Neural crest cell (in vitro differentiated cells): ENCODE results near the gene STARD6. TPM values are rescaled to one million over a fixed set of nuclear protein-coding genes. Genes with fewer than 3 reads are reported as not detected.

Experiments
- DNase-seq: peaks from one replicate; pipeline ENCODE4 v3.0.0; 2021; ENCODE audit warnings: low read depth, mixed read lengths, low spot score
- H3K27ac Mint-ChIP-seq: one replicate; pipeline ENCODE4 v1.8.0; 2021; ENCODE audit warnings: mild to moderate bottlenecking, mixed read lengths; ENCODE audit not compliant: unreplicated experiment
- H3K27me3 Mint-ChIP-seq: 2 replicates; pipeline ENCODE4 v1.8.0; 2021; ENCODE audit warnings: low read depth, mild to moderate bottlenecking, mixed read lengths
- H3K36me3 Mint-ChIP-seq: 2 replicates; pipeline ENCODE4 v1.8.0; 2021; ENCODE audit warnings: low read depth, mild to moderate bottlenecking, mixed read lengths
- H3K4me1 Mint-ChIP-seq: 2 replicates; pipeline ENCODE4 v1.8.0; 2021; ENCODE audit warnings: mixed read lengths
- H3K4me3 Mint-ChIP-seq: one replicate; pipeline ENCODE4 v1.8.0; 2021; ENCODE audit warnings: mild to moderate bottlenecking, mixed read lengths
- H3K9me3 Mint-ChIP-seq: 2 replicates; pipeline ENCODE4 v1.8.0; 2021; ENCODE audit warnings: mixed read lengths
- total RNA-seq: library from RNA; stranded (reverse); gene quantifications from 2 replicates; pipeline ENCODE4 v1.2.1, GENCODE V29; 2021
- TF ChIP-seq, protein P1 (sequence below): fragments of 200-600 bp; sonication (generic); conservative IDR thresholded peaks from 2 replicates; pipeline ENCODE4 v1.5.0; 2021; ENCODE audit warnings: antibody characterized with exemption, mild to moderate bottlenecking

STARD6 gene
- total RNA-seq, 1 donor from 2014 or later, result 0.35 TPM

GRCh38 chr18:54294274-54294673 is 63.4 kb downstream of the STARD6 start:
- H3K4me1 Mint-ChIP-seq, result no peaks in the 10 kb centered on the region
- no peak for DNase-seq
- peaks cover 51% of the 10 kb centered on the region for H3K36me3 Mint-ChIP-seq
- TF ChIP-seq, protein P1, sequence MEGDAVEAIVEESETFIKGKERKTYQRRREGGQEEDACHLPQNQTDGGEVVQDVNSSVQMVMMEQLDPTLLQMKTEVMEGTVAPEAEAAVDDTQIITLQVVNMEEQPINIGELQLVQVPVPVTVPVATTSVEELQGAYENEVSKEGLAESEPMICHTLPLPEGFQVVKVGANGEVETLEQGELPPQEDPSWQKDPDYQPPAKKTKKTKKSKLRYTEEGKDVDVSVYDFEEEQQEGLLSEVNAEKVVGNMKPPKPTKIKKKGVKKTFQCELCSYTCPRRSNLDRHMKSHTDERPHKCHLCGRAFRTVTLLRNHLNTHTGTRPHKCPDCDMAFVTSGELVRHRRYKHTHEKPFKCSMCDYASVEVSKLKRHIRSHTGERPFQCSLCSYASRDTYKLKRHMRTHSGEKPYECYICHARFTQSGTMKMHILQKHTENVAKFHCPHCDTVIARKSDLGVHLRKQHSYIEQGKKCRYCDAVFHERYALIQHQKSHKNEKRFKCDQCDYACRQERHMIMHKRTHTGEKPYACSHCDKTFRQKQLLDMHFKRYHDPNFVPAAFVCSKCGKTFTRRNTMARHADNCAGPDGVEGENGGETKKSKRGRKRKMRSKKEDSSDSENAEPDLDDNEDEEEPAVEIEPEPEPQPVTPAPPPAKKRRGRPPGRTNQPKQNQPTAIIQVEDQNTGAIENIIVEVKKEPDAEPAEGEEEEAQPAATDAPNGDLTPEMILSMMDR, result no peak
- H3K27ac Mint-ChIP-seq, result no peak overlapping the region
- peaks cover 2% of the 10 kb centered on the region for H3K9me3 Mint-ChIP-seq
- H3K27me3 Mint-ChIP-seq, result no peaks in the 10 kb centered on the region
- H3K4me3 Mint-ChIP-seq, result no peak overlapping the region

DNA sequence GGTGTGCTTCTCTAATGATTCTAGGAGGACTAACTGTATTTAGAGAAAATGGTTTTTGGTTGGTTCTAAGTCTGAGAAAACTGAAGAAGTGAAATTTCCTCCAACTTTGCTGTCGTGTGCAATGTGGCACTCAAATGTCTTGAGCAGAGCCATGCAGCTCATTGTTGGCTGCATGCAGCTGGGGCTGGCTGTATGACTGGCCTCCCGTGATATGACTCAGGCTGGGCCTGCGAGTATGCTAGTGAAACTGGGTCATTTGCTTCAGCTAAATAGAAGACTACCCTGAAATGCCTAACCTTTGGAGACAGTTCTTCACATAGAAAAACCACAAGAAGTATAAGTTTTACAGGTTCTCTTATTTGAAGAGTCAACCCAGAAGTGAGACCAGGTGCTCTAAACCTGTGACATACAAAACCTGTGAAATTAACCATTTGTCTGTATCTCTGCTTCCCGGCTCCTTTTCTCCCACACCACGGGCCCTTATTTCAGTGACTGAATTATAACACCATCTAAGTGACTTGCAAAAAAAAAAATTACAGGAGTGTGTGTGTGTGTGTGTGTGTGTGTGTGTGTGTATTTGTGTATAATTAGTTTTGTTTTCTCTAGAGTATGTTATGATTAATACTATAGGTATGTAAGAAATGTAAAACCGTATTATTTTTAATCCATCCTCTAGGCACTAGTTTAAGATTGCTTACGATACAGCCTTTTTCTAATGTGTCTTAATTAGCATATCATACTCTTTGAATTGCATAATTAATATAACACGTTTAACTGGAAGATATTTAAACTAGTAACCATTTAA is 72.5 kb downstream of the STARD6 start:
- Mint-ChIP-seq H3K27me3 (no peaks in the 10 kb centered on the region), H3K4me1 (peaks cover under 1% of the 10 kb centered on the region), H3K4me3 (no peak overlapping the region), H3K9me3 (peaks cover 6% of the 10 kb centered on the region), H3K36me3 (peaks cover 30% of the 10 kb centered on the region), H3K27ac (no peak overlapping the region)
- DNase-seq, result no peak
- TF ChIP-seq, protein P1, result no peak

GRCh38 chr18:54284535-54284934 is 73.1 kb downstream of the STARD6 start:
- Mint-ChIP-seq H3K4me1 (peaks cover 5% of the 10 kb centered on the region), H3K36me3 (peaks cover 28% of the 10 kb centered on the region), H3K27ac (no peak overlapping the region), H3K4me3 (no peak overlapping the region), H3K9me3 (peaks cover 6% of the 10 kb centered on the region), H3K27me3 (no peaks in the 10 kb centered on the region)
- DNase-seq, result no peak
- TF ChIP-seq, protein P1, result no peak

DNA sequence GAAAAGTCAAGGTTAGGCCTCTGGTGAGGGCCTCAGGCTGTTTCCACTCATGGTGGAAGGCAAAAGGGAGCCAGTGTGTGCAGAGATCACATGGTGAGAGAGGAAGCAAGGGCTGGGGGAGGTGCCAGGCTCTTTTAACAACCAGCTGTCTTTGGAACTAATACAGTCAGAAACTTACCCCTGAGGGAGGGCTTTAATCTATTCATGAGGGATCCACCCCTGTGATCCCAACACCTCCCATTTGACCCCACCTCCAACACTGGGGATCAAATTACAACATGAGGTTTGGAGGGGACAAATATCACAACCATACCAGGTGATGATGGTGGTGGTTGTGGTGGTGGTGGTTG is 77.5 kb downstream of the STARD6 start:
- H3K9me3 Mint-ChIP-seq, result no peaks in the 10 kb centered on the region
- peaks cover 7% of the 10 kb centered on the region for H3K4me1 Mint-ChIP-seq
- TF ChIP-seq, protein P1, result no peak
- no peak for DNase-seq
- no peaks in the 10 kb centered on the region for H3K27me3 Mint-ChIP-seq
- no peak overlapping the region for H3K4me3 Mint-ChIP-seq
- peaks cover 13% of the 10 kb centered on the region for H3K36me3 Mint-ChIP-seq
- no peak overlapping the region for H3K27ac Mint-ChIP-seq

- Mint-ChIP-seq H3K9me3 (no peaks in the 10 kb centered on the region), H3K36me3 (peaks cover 15% of the 10 kb centered on the region), H3K4me3 (no peak overlapping the region), H3K4me1 (peaks cover 11% of the 10 kb centered on the region), H3K27ac (no peak overlapping the region), H3K27me3 (no peaks in the 10 kb centered on the region)
- DNase-seq, result no peak
- TF ChIP-seq, protein P1, result no peak
Observed at GRCh38 chr18:54279477-54280219, 78.0 kb downstream of the STARD6 start.
